Activated CD8-positive, alpha-beta memory T cell treated with anti-CD3 and anti-CD28 coated beads for 1 hour (primary cell): ENCODE results near the gene HAVCR2.
"Not testable (repeated sequence)": the region's sequence is repeated elsewhere in the genome, so short reads cannot be mapped to it uniquely, and the experiment has no call there.

Experiments
- DNase-seq, 2 donors: peaks; one replicate each; pipeline ENCODE4 v3.0.0-alpha.2; 2020; ENCODE audit warnings: low read depth in 1 of 2; ENCODE audit errors: extremely low read depth in 1 of 2

Gene HAVCR2

GRCh38 chr5:157100140-157100679 lies 8.6 kb downstream of the HAVCR2 start:
- DNase-seq = no peak

GRCh38 chr5:157088342-157088990 lies 20.4 kb downstream of the HAVCR2 start:
- DNase-seq = no peak

- no peak for DNase-seq
These were observed 22.0 kb downstream of the HAVCR2 start for GRCh38 chr5:157086751-157087359.

- no peak for DNase-seq
These were observed 22.9 kb downstream of the HAVCR2 start for GRCh38 chr5:157085930-157086329.

GRCh38 chr5:157080286-157080685 lies 28.6 kb downstream of the HAVCR2 start:
- DNase-seq = no peak

GRCh38 chr5:157076558-157076957 lies 32.3 kb downstream of the HAVCR2 start:
- no peak for DNase-seq

GRCh38 chr5:157072508-157072907 lies 36.3 kb downstream of the HAVCR2 start:
- DNase-seq = no peak

GRCh38 chr5:157069949-157070348 lies 38.9 kb downstream of the HAVCR2 start:
- no peak for DNase-seq

GRCh38 chr5:157068785-157069184 lies 40.1 kb downstream of the HAVCR2 start:
- DNase-seq = no peak

- no peak for DNase-seq
These were observed 40.5 kb downstream of the HAVCR2 start for GRCh38 chr5:157068339-157068738.

GRCh38 chr5:157067005-157067404 lies 41.8 kb downstream of the HAVCR2 start:
- no peak for DNase-seq

- DNase-seq = no peak
These were observed 42.8 kb downstream of the HAVCR2 start for GRCh38 chr5:157066080-157066479.

GRCh38 chr5:157063776-157064430 lies 44.9 kb downstream of the HAVCR2 start:
- no peak for DNase-seq

- no peak for DNase-seq
These were observed 49.0 kb downstream of the HAVCR2 start for GRCh38 chr5:157059891-157060290.

GRCh38 chr5:157059093-157059539 lies 49.7 kb downstream of the HAVCR2 start, which contains the start of gene HAVCR1:
Gene HAVCR1 (minus strand): TSS chr5:157059116. CDS start chr5:157057943, 1,173 bp downstream.
- DNase-seq = no peak

GRCh38 chr5:157057459-157058370 lies 51.1 kb downstream of the HAVCR2 start:
- no peak for DNase-seq

- DNase-seq = not testable (repeated sequence)
These were observed 52.0 kb downstream of the HAVCR2 start for GRCh38 chr5:157056848-157057247.

- DNase-seq = no peak
These were observed 57.1 kb downstream of the HAVCR2 start for GRCh38 chr5:157051604-157052245.

- DNase-seq = no peak
These were observed 58.8 kb downstream of the HAVCR2 start for GRCh38 chr5:157050050-157050449.

GRCh38 chr5:157049605-157050004 lies 59.2 kb downstream of the HAVCR2 start:
- DNase-seq = no peak
